Liver (tissue), 9 donors: Measurements from ENCODE around the gene OMD. TPM values are rescaled to one million over a fixed set of nuclear protein-coding genes. Genes with fewer than 3 reads are reported as not detected.

Experiments used
- DNase-seq: peaks from one replicate; pipeline ENCODE4 v3.0.0-alpha.2; 2017; ENCODE audit warnings: low spot score
- H3K27ac ChIP-seq, 2 donors: one replicate each; pipeline ENCODE4 v1.7.0; 2013; ENCODE audit warnings: inconsistent platforms in 2 of 2, low read length in 2 of 2, control low read depth in 1 of 2, low read depth in 1 of 2, mild to moderate bottlenecking in 1 of 2
- H3K27me3 ChIP-seq, 4 donors: one replicate each; pipeline versions ENCODE4 v1.6.1 to v1.7.0; 2013; ENCODE audit warnings: low read length in 3 of 4, inconsistent platforms in 1 of 4, mild to moderate bottlenecking in 1 of 4, moderate library complexity in 1 of 4; ENCODE audit not compliant: control insufficient read depth in 4 of 4, insufficient read depth in 4 of 4
- H3K36me3 ChIP-seq, 4 donors: one replicate each; pipeline versions ENCODE4 v1.6.1 to v1.7.0; 2013; ENCODE audit warnings: low read length in 3 of 4, mild to moderate bottlenecking in 3 of 4, low read depth in 1 of 4, moderate library complexity in 1 of 4; ENCODE audit not compliant: control insufficient read depth in 4 of 4, insufficient read depth in 3 of 4
- H3K4me1 ChIP-seq, 4 donors: one replicate each; pipeline versions ENCODE4 v1.6.1 to v1.7.0; 2013; ENCODE audit warnings: low read length in 3 of 4, mild to moderate bottlenecking in 3 of 4, moderate library complexity in 1 of 4; ENCODE audit not compliant: control insufficient read depth in 4 of 4, insufficient read depth in 4 of 4
- H3K4me3 ChIP-seq, 3 donors: one replicate each; pipeline versions ENCODE4 v1.6.1 to v1.7.0; 2013; ENCODE audit warnings: low read length in 3 of 3, control low read depth in 1 of 3, low read depth in 1 of 3, mild to moderate bottlenecking in 1 of 3
- H3K9ac ChIP-seq, 2 donors: one replicate each; pipeline ENCODE4 v1.7.0; 2013; ENCODE audit warnings: low read length in 2 of 2, mild to moderate bottlenecking in 2 of 2, moderate library complexity in 2 of 2, control low read depth in 1 of 2, low read depth in 1 of 2
- H3K9me3 ChIP-seq, 4 donors: one replicate each; pipeline versions ENCODE4 v1.6.1 to v1.7.0; 2013; ENCODE audit warnings: low read length in 3 of 4; ENCODE audit not compliant: control insufficient read depth in 4 of 4
- ATF3 ChIP-seq: IDR thresholded peaks from 2 replicates; pipeline ENCODE4 v1.6.1; 2016; ENCODE audit warnings: antibody characterized with exemption
- CTCF ChIP-seq: fragments of 150-350 bp; IDR thresholded peaks from 2 replicates; pipeline ENCODE4 v1.5.1; 2017; ENCODE audit warnings: improper control_type of control experiment, low read depth, low read length; ENCODE audit not compliant: missing input control
- EGR1 ChIP-seq, 2 donors: IDR thresholded peaks; 2 replicates each; pipeline ENCODE4 v1.6.1; 2016 to 2018; ENCODE audit warnings: antibody characterized with exemption in 2 of 2, low read depth in 2 of 2
- FOXA1 ChIP-seq: IDR thresholded peaks from 2 replicates; pipeline ENCODE4 v1.6.1; 2016; ENCODE audit warnings: antibody characterized with exemption
- FOXA2 ChIP-seq: IDR thresholded peaks from 2 replicates; pipeline ENCODE4 v1.6.1; 2016; ENCODE audit warnings: antibody characterized with exemption
- GABPA ChIP-seq, 2 donors: IDR thresholded peaks in 1 of 2; conservative IDR thresholded peaks in 1 of 2; 2 replicates each; pipeline ENCODE4 v1.6.1; 2016; ENCODE audit warnings: antibody characterized with exemption in 2 of 2, mild to moderate bottlenecking in 1 of 2, moderate library complexity in 1 of 2
- HNF4A ChIP-seq, 2 donors: conservative IDR thresholded peaks; 2 replicates each; pipeline ENCODE4 v1.6.1; 2016; ENCODE audit warnings: antibody characterized with exemption in 2 of 2, mild to moderate bottlenecking in 2 of 2
- HNF4G ChIP-seq: IDR thresholded peaks from 2 replicates; pipeline ENCODE4 v1.6.1; 2016; ENCODE audit warnings: antibody characterized with exemption
- JUND ChIP-seq, 2 donors: IDR thresholded peaks; 2 replicates each; pipeline ENCODE4 v1.6.1; 2016; ENCODE audit warnings: antibody characterized with exemption in 2 of 2
- MAX ChIP-seq: IDR thresholded peaks from 2 replicates; pipeline ENCODE4 v1.6.1; 2016; ENCODE audit warnings: antibody characterized with exemption
- NR2F2 ChIP-seq: IDR thresholded peaks from 2 replicates; pipeline ENCODE4 v1.6.1; 2016; ENCODE audit warnings: antibody characterized with exemption
- RAD21 ChIP-seq, 2 donors: IDR thresholded peaks; 2 replicates each; pipeline ENCODE4 v1.6.1; 2016; ENCODE audit warnings: antibody characterized with exemption in 2 of 2, mild to moderate bottlenecking in 2 of 2
- REST ChIP-seq: IDR thresholded peaks from 2 replicates; pipeline ENCODE4 v1.6.1; 2016; ENCODE audit warnings: antibody characterized with exemption, mild to moderate bottlenecking
- RXRA ChIP-seq, 2 donors: IDR thresholded peaks; 2 replicates each; pipeline ENCODE4 v1.6.1; 2017 to 2018; ENCODE audit warnings: antibody characterized with exemption in 2 of 2, mild to moderate bottlenecking in 1 of 2
- SP1 ChIP-seq: IDR thresholded peaks from 2 replicates; pipeline ENCODE4 v1.6.1; 2018; ENCODE audit warnings: antibody characterized with exemption, mild to moderate bottlenecking
- TAF1 ChIP-seq: conservative IDR thresholded peaks from 2 replicates; pipeline ENCODE4 v1.6.1; 2016; ENCODE audit warnings: antibody characterized with exemption, mild to moderate bottlenecking
- YY1 ChIP-seq: IDR thresholded peaks from 2 replicates; pipeline ENCODE4 v1.6.1; 2016; ENCODE audit warnings: antibody characterized with exemption, mild to moderate bottlenecking
- WGBS: extraction: QIAGEN DNeasy Blood & Tissue Kit; methylation state at CpG from one replicate; pipeline ENCODE4 v1.1.7; 2013; 5-methylcytosine and 5-hydroxymethylcytosine counted together
- polyA plus RNA-seq, 2 donors: library from polyadenylated mRNA; stranded (reverse) in 1 of 2; unstranded in 1 of 2; fragments of 200-250 nt in 1 of 2; fragments of >200 nt in 1 of 2; fragmentation: Nextera tagmentation in 1 of 2; extraction: Ambion mirVana in 1 of 2; gene quantifications; one replicate each; pipeline versions ENCODE4 v1.2.1 to v1.2.3, GENCODE V29; 2013 to 2015
- total RNA-seq, 2 donors: library from RNA; depleted of rRNA; stranded (reverse); fragments of >200 nt; gene quantifications; one replicate each; pipeline ENCODE4 v1.2.3, GENCODE V29; 2014
- TF ChIP-seq, protein P1 (sequence below): IDR thresholded peaks from 2 replicates; pipeline ENCODE4 v1.6.1; 2016; ENCODE audit warnings: antibody characterized with exemption
- donor health status: healthy.
- donor health status: healthy.
- donor health status: healthy.
- donor health status: healthy.
- donor health status: healthy.

OMD gene
- total and polyA plus RNA-seq, 4 donors, result 0.28 to 0.75 (median 0.52) TPM; not detected in 1

DNA sequence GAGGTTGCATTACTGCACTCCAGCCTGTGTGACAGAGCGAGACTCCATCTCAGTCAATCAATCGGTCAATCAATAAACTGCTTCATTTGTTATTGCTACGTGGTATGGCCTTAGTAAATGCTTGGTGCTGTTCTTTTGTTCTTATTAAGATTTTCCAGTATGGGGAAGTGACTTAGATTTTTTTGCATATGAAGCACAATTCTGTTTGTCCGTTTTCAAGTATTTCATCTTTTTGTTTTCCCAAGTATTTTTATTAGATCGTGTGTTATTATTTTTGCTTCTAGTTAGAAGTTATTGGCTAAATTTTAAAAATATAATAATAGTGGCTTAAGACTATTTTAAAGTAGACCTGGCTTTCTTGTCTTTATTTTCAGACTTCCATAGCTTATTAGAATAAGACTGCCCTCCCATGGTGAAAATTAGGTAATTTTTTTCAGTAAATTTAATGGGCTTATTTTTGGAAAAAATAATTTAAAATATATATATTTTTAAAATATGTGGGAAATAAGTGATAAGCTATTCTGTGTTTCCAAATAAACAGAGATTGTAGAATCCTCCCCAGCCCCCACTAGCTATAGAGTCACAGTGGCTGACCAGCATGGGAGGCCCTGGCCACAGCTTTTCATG lies 14.7 kb upstream of the OMD start:
- Histone ChIP-seq H3K9me3 (no peaks in the 10 kb centered on the region), H3K27me3 (no peaks in the 10 kb centered on the region), H3K27ac (no peak overlapping the region), H3K9ac (no peak overlapping the region), H3K4me3 (no peak overlapping the region), H3K36me3 (no peaks in the 10 kb centered on the region), H3K4me1 (no peaks in the 10 kb centered on the region)
- WGBS, result 74% methylated on average over 5 of the region's 5 CpGs
- no peak for DNase-seq
- TF ChIP-seq JUND (IDR thresholded peaks at IDR 0.05), result no peak
- no peak for TF ChIP-seq FOXA2
- TF ChIP-seq REST, result no peak
- TF ChIP-seq HNF4G, result no peak
- no peak for TF ChIP-seq YY1
- no peak for TF ChIP-seq MAX
- no peak for TF ChIP-seq GABPA (IDR thresholded peaks at IDR 0.05 in 1 of 2, conservative IDR thresholded peaks at IDR 0.05 in 1 of 2)
- no peak for TF ChIP-seq EGR1 (IDR thresholded peaks at IDR 0.05; ENCODE audit: low read depth in 2 of 2)
- TF ChIP-seq ATF3, result no peak
- TF ChIP-seq FOXA1, result no peak
- TF ChIP-seq HNF4A (conservative IDR thresholded peaks at IDR 0.05), result no peak
- TF ChIP-seq CTCF, result peak; percentile 28
- TF ChIP-seq SP1, result no peak
- no peak for TF ChIP-seq TAF1
- peak; percentile 73 to 74 for TF ChIP-seq RAD21 (IDR thresholded peaks at IDR 0.05)

GRCh38 chr9:92435263-92435662 lies 11.0 kb upstream of the OMD start:
- DNase-seq, result no peak
- peaks cover 0 to 3% (median under 1%) of the 10 kb centered on the region in 4 donors for H3K4me1 ChIP-seq
- H3K27me3 ChIP-seq, result no peaks in the 10 kb centered on the region
- no peak overlapping the region for H3K4me3 ChIP-seq
- 81% methylated on average over 1 of the region's 1 CpG for WGBS
- no peaks in the 10 kb centered on the region for H3K9me3 ChIP-seq
- H3K27ac ChIP-seq, result no peak overlapping the region
- no peaks in the 10 kb centered on the region for H3K36me3 ChIP-seq
- H3K9ac ChIP-seq, result no peak overlapping the region
- TF ChIP-seq FOXA1 (no peak), EGR1 (IDR thresholded peaks at IDR 0.05; ENCODE audit: low read depth in 2 of 2) (no peak), HNF4A (conservative IDR thresholded peaks at IDR 0.05) (no peak), NR2F2 (no peak), JUND (IDR thresholded peaks at IDR 0.05) (no peak), RXRA (IDR thresholded peaks at IDR 0.05) (no peak), YY1 (no peak), FOXA2 (no peak), TAF1 (no peak), ATF3 (no peak), HNF4G (no peak), RAD21 (IDR thresholded peaks at IDR 0.05) (no peak), CTCF (no peak), SP1 (no peak), MAX (no peak)
- TF ChIP-seq, protein P1, sequence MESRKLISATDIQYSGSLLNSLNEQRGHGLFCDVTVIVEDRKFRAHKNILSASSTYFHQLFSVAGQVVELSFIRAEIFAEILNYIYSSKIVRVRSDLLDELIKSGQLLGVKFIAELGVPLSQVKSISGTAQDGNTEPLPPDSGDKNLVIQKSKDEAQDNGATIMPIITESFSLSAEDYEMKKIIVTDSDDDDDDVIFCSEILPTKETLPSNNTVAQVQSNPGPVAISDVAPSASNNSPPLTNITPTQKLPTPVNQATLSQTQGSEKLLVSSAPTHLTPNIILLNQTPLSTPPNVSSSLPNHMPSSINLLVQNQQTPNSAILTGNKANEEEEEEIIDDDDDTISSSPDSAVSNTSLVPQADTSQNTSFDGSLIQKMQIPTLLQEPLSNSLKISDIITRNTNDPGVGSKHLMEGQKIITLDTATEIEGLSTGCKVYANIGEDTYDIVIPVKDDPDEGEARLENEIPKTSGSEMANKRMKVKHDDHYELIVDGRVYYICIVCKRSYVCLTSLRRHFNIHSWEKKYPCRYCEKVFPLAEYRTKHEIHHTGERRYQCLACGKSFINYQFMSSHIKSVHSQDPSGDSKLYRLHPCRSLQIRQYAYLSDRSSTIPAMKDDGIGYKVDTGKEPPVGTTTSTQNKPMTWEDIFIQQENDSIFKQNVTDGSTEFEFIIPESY, result no peak
